Measurements from ENCODE around the gene TGFBR2. TPM values are rescaled to one million over a fixed set of nuclear protein-coding genes. Genes with fewer than 3 reads are reported as not detected.

TGFBR2 gene
- total RNA-seq, 1 donor from 2014 or later = 53.4 TPM

DNA sequence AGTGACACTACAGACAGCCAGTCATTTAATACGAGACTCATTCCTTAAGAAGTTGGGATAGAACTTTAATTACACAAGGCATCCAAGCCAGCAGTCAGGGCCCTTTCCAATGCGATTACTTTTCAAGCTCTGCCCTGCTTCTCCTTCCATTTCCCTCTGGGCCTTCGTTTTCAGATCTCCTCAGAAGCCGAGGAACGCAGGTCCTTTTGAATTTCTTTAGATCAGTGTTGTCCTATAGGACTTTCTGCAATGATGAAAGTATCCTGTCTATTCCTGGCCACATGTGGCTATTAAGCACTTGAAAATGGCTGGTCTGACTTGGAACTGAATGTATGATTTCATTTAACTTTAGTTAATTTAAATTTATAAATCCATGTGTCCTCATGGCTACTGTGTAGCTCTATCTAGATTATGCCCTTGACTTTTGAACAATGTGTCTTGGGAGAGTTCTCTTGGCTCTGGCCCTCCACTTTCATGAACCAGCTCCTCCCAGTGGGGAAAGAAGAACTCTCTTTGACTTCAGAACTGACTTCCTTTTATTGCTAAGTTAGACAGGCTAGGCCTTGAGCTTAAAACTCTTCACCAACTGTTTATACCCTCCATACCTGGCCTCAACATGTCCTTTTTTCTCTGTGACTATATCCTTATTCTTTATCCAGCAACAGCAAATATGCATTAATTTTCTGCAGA is 22.6 kb downstream of the TGFBR2 start:
- DNase-seq (ENCODE audit: low read depth) = no peak
- TF ChIP-seq, protein P1, sequence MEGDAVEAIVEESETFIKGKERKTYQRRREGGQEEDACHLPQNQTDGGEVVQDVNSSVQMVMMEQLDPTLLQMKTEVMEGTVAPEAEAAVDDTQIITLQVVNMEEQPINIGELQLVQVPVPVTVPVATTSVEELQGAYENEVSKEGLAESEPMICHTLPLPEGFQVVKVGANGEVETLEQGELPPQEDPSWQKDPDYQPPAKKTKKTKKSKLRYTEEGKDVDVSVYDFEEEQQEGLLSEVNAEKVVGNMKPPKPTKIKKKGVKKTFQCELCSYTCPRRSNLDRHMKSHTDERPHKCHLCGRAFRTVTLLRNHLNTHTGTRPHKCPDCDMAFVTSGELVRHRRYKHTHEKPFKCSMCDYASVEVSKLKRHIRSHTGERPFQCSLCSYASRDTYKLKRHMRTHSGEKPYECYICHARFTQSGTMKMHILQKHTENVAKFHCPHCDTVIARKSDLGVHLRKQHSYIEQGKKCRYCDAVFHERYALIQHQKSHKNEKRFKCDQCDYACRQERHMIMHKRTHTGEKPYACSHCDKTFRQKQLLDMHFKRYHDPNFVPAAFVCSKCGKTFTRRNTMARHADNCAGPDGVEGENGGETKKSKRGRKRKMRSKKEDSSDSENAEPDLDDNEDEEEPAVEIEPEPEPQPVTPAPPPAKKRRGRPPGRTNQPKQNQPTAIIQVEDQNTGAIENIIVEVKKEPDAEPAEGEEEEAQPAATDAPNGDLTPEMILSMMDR (conservative IDR thresholded peaks at IDR 0.05; ENCODE audit: low read depth, low read length) = peak; percentile 46
- H3K4me3 ChIP-seq (ENCODE audit: low read depth, low read length) = no peak overlapping the region

DNA sequence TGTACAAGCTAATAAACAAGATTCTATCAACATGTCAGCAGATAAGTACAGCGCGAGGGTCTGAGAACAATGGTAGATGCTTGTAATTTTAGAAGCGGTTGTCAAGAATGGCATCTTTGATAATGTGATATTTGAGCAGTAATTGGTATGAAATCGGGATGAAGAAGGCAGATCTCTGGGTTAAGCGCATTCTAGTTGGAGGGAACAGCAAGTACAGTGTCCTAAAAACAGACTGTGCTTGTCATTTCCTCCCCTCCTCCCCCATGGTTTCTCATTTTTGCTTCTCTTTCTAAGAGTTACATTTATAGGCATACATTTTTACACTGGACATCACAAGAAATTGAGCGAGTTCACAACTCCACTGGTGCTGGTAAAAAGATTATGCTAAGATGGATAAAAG is 23.3 kb downstream of the TGFBR2 start:
- TF ChIP-seq, protein P1 (conservative IDR thresholded peaks at IDR 0.05; ENCODE audit: low read depth, low read length) = no peak
- DNase-seq (ENCODE audit: low read depth) = no peak
- H3K4me3 ChIP-seq (ENCODE audit: low read depth, low read length) = no peak overlapping the region

DNA sequence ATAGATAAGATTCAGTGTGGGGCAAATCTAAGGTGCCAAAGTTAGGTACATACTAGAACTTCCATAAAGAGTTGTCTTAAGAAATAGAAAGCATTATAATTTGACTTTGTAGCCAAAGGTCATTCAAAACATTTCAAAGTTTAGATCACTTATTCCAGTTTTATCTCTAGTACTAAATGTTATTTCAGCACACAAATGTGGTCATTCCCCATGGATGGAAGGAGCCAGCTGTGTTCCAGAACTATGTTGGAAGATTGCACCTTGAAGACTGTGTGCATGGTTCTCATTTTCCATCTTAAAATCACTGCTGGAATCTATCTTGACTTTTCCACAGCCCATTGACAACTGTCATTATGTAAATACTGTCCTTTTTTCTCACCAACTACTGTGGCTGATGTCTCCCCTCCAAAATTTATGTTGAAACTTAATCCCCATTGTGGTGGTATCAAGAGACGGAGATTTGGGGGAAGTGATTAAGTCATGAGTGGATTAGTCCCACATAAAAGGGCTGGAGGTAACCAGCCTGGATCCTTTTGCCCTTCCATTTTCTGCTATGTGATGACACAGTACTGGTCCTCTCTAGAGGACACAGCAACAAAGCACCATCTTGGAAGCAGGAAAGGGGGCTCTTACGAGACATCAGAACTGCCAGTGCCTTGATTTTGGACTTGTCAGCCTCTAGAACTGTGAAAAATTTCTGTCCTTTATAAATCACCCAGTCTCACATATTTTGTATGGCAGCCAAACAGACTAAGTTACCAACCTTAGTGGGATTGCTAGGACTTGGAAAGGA is 24.0 kb downstream of the TGFBR2 start:
- DNase-seq (ENCODE audit: low read depth) = no peak

DNA sequence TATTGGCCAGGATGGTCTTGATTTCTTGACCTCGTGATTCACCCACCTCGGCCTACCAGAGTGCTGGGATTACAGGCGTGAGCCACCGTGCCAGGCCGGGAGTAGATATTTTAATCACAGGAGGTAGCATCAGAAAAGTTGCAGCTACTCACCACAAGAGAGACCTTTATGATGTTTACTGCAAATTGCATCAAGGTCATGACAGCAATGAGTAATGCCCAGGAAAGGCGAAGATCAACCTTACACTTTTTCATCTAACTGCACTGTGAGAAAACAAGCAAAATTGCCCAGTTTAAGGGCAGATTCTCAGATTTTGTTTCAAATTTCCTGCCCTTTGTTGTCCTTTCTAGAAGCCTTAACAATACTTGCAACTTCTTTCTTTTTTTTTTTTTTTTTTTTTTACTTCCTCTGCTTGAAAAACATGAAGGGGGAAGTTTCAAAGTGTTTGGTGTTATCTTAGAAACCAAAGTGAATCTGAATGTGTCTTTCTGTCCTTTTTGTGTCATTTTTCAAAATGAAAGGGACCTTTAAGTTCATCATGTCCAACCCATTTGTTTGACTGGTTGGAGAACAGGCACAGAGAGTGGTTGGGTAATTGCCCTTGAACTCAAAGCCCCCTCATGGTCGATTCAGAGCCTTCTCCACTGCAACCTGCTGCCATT is 25.0 kb downstream of the TGFBR2 start:
- no peak overlapping the region for H3K4me3 ChIP-seq (ENCODE audit: low read depth, low read length)
- DNase-seq (ENCODE audit: low read depth) = no peak
- TF ChIP-seq, protein P1 (conservative IDR thresholded peaks at IDR 0.05; ENCODE audit: low read depth, low read length) = no peak

More for the DNA sequence above, 24.0 kb downstream of the TGFBR2 start:
- no peak overlapping the region for H3K4me3 ChIP-seq (ENCODE audit: low read depth, low read length)
- TF ChIP-seq, protein P1 (conservative IDR thresholded peaks at IDR 0.05; ENCODE audit: low read depth, low read length) = no peak

DNA sequence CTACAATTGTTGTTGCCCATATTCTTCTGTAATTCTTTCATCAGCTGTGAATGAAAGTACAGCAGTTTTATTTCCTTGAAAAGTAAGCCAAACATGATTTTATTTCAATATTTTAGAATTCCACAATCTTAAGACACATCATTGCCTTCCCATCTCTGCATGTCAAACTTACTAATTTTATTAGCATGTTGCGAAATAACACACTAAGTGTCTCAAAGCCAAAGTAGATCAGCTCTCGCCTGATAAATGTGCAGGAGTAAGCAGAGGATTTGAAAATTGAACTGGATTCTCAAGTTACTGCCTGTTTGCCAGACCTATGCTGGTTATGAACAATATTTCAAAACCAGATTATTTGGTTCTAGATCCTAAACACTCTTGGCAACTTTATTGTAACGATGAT is 25.7 kb downstream of the TGFBR2 start:
- H3K4me3 ChIP-seq (ENCODE audit: low read depth, low read length) = no peak overlapping the region
- TF ChIP-seq, protein P1 (conservative IDR thresholded peaks at IDR 0.05; ENCODE audit: low read depth, low read length) = no peak
- DNase-seq (ENCODE audit: low read depth) = no peak

DNA sequence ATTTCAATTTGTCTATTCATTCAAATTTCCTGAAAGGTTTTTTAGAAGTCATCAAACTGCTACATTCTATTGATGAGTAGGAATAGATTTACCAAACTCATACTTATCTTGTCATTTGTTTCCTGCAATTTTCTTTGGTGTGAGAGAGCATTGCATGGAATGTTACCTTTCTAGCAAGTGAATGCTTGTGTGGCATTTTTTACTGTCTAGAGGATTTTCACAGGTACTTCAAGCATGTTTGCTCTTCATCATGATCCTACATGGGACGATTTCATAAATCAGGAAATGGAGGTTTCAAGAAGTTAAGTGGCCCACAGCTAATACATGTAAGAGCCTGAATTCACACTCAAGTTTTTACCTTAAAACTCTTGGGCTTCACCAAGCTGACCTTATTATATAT is 26.1 kb downstream of the TGFBR2 start:
- H3K4me3 ChIP-seq (ENCODE audit: low read depth, low read length) = no peak overlapping the region
- DNase-seq (ENCODE audit: low read depth) = no peak
- TF ChIP-seq, protein P1 (conservative IDR thresholded peaks at IDR 0.05; ENCODE audit: low read depth, low read length) = no peak
